Hepatocyte (in vitro differentiated cells): ENCODE measurements around the gene ZNF341.

Experiments used
- EZH2phosphoT487 ChIP-seq: fragments of 200-600 bp; sonication (generic); IDR thresholded peaks from one replicate; pipeline ENCODE4 v1.6.1; 2018; ENCODE audit warnings: antibody characterized with exemption, mild to moderate bottlenecking, low read depth, moderate library complexity; ENCODE audit not compliant: unreplicated experiment, severe bottlenecking
- TF ChIP-seq, protein P1 (sequence below): fragments of 200-600 bp; sonication (generic); IDR thresholded peaks from 2 replicates; pipeline ENCODE4 v1.5.1; 2016; ENCODE audit warnings: antibody characterized with exemption, mild to moderate bottlenecking; ENCODE audit not compliant: poor library complexity

GRCh38 chr20:33827109-33827508 is 95.3 kb downstream of the ZNF341 start:
- TF ChIP-seq, protein P1, sequence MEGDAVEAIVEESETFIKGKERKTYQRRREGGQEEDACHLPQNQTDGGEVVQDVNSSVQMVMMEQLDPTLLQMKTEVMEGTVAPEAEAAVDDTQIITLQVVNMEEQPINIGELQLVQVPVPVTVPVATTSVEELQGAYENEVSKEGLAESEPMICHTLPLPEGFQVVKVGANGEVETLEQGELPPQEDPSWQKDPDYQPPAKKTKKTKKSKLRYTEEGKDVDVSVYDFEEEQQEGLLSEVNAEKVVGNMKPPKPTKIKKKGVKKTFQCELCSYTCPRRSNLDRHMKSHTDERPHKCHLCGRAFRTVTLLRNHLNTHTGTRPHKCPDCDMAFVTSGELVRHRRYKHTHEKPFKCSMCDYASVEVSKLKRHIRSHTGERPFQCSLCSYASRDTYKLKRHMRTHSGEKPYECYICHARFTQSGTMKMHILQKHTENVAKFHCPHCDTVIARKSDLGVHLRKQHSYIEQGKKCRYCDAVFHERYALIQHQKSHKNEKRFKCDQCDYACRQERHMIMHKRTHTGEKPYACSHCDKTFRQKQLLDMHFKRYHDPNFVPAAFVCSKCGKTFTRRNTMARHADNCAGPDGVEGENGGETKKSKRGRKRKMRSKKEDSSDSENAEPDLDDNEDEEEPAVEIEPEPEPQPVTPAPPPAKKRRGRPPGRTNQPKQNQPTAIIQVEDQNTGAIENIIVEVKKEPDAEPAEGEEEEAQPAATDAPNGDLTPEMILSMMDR: no peak
- no peak for TF ChIP-seq EZH2phosphoT487
